ENCODE results near the gene BLM. TPM values are rescaled to one million over a fixed set of nuclear protein-coding genes. Genes with fewer than 3 reads are reported as not detected.

BLM gene
- total RNA-seq, 2 donors from 2014 or later: 29.6 to 34.9 TPM

GRCh38 chr15:90812171-90812957 is 95.2 kb downstream of the BLM start:
- Mint-ChIP-seq H3K36me3 (ENCODE audit: low read depth) (peaks cover 41% of the 10 kb centered on the region), H3K27me3 (ENCODE audit: insufficient read depth) (no peaks in the 10 kb centered on the region), H3K27ac (no peak overlapping the region), H3K4me1 (peaks cover 23% of the 10 kb centered on the region), H3K9me3 (no peaks in the 10 kb centered on the region), H3K4me3 (no peak overlapping the region)
- DNase-seq: peak; percentile 38
- H3K36me3 ChIP-seq (ENCODE audit: control insufficient read depth, insufficient read depth, low read length): peaks cover 42% of the 10 kb centered on the region
- WGBS, 2 experiments (ENCODE audit: insufficient coverage in 1 of 2, insufficient read length in 1 of 2): 95 to 97% methylated on average over 5 to 10 of the region's 10 CpGs
- TF ChIP-seq CTCF (conservative IDR thresholded peaks at IDR 0.05): no peak
- no peak overlapping the region for H3K4me3 ChIP-seq (ENCODE audit: low read length)
- no peaks in the 10 kb centered on the region for H3K9me3 ChIP-seq (ENCODE audit: control insufficient read depth, low read length)
- H3K27ac ChIP-seq (ENCODE audit: low read depth, low read length): no peak overlapping the region
- peaks cover 11% of the 10 kb centered on the region for H3K4me1 ChIP-seq (ENCODE audit: control insufficient read depth, insufficient read depth, low read length)
- H3K27me3 ChIP-seq (ENCODE audit: control insufficient read depth, insufficient read depth, low read length, poor library complexity, severe bottlenecking): no peaks in the 10 kb centered on the region
- H3K9ac ChIP-seq (ENCODE audit: extremely low read depth, low read length, poor library complexity, severe bottlenecking): no peak overlapping the region

- TF ChIP-seq CTCF (conservative IDR thresholded peaks at IDR 0.05): no peak
- peaks cover 11% of the 10 kb centered on the region for H3K4me1 ChIP-seq (ENCODE audit: control insufficient read depth, insufficient read depth, low read length)
Observed at GRCh38 chr15:90812958-90813265, 95.8 kb downstream of the BLM start.

GRCh38 chr15:90813796-90814190 is 96.6 kb downstream of the BLM start:
- H3K4me1 ChIP-seq (ENCODE audit: control insufficient read depth, insufficient read depth, low read length): peaks cover 11% of the 10 kb centered on the region
- H3K9me3 ChIP-seq (ENCODE audit: control insufficient read depth, low read length): no peaks in the 10 kb centered on the region
- no peak overlapping the region for H3K4me3 ChIP-seq (ENCODE audit: low read length)
- peaks cover 38% of the 10 kb centered on the region for H3K36me3 ChIP-seq (ENCODE audit: control insufficient read depth, insufficient read depth, low read length)
- no peak overlapping the region for H3K27ac ChIP-seq (ENCODE audit: low read depth, low read length)
- Mint-ChIP-seq H3K36me3 (ENCODE audit: low read depth) (peaks cover 37% of the 10 kb centered on the region), H3K9me3 (no peaks in the 10 kb centered on the region), H3K27ac (peak overlapping the region; percentile 81), H3K27me3 (ENCODE audit: insufficient read depth) (no peaks in the 10 kb centered on the region), H3K4me1 (peaks cover 31% of the 10 kb centered on the region), H3K4me3 (no peak overlapping the region)
- 80 to 87% methylated on average over 1 to 2 of the region's 2 CpGs for WGBS, 2 experiments (ENCODE audit: insufficient coverage in 1 of 2, insufficient read length in 1 of 2)
- peak; percentile 63 for DNase-seq
- TF ChIP-seq CTCF (conservative IDR thresholded peaks at IDR 0.05): no peak
- no peak overlapping the region for H3K9ac ChIP-seq (ENCODE audit: extremely low read depth, low read length, poor library complexity, severe bottlenecking)
- no peaks in the 10 kb centered on the region for H3K27me3 ChIP-seq (ENCODE audit: control insufficient read depth, insufficient read depth, low read length, poor library complexity, severe bottlenecking)

More at GRCh38 chr15:90812958-90813265, 95.8 kb downstream of the BLM start:
- Mint-ChIP-seq H3K9me3 (no peaks in the 10 kb centered on the region), H3K4me1 (peaks cover 27% of the 10 kb centered on the region), H3K36me3 (ENCODE audit: low read depth) (peaks cover 40% of the 10 kb centered on the region), H3K4me3 (no peak overlapping the region), H3K27me3 (ENCODE audit: insufficient read depth) (no peaks in the 10 kb centered on the region), H3K27ac (no peak overlapping the region)
- no peaks in the 10 kb centered on the region for H3K9me3 ChIP-seq (ENCODE audit: control insufficient read depth, low read length)
- WGBS, 2 experiments (ENCODE audit: insufficient coverage in 1 of 2, insufficient read length in 1 of 2): 94 to 98% methylated on average over 6 of the region's 6 CpGs
- H3K36me3 ChIP-seq (ENCODE audit: control insufficient read depth, insufficient read depth, low read length): peaks cover 42% of the 10 kb centered on the region
- no peak overlapping the region for H3K27ac ChIP-seq (ENCODE audit: low read depth, low read length)
- no peaks in the 10 kb centered on the region for H3K27me3 ChIP-seq (ENCODE audit: control insufficient read depth, insufficient read depth, low read length, poor library complexity, severe bottlenecking)
- H3K9ac ChIP-seq (ENCODE audit: extremely low read depth, low read length, poor library complexity, severe bottlenecking): no peak overlapping the region
- H3K4me3 ChIP-seq (ENCODE audit: low read length): no peak overlapping the region
- DNase-seq: peak; percentile 29

Measured in endodermal cell (in vitro differentiated cells).